CD4-positive, alpha-beta T cell treated with Interleukin-15 for 1 hour (primary cell): ENCODE results near the gene RHOT2.

Experiments used
- DNase-seq: peaks from one replicate; pipeline ENCODE4 v3.0.0-alpha.2; 2020

The RHOT2 gene

GRCh38 chr16:702341-702740 lies 34.4 kb downstream of the RHOT2 start:
- no peak for DNase-seq

DNA sequence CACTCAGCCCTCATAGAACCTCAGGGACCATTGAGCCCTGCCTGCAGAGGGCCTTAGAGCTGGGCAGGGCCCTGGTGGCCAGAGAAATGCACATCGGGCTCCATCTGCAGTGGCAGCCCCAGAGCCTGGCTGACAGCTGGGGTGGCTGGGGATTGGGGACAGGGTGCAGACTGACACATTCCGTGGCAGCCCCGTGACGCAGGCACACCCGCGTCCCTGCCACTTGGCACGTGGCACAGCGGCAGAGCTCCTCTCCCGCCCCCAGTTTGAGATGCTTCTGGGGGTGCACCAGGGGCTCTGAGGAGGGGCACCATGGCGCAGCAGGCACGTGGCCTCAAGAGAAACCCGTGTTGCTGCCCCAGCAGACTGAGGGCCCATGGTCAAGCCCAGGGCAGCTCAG lies 35.5 kb downstream of the RHOT2 start:
- DNase-seq, result no peak

- no peak for DNase-seq
These were observed 36.1 kb downstream of the RHOT2 start for GRCh38 chr16:704047-704446.

GRCh38 chr16:704552-705380 lies 36.8 kb downstream of the RHOT2 start:
- no peak for DNase-seq

DNA sequence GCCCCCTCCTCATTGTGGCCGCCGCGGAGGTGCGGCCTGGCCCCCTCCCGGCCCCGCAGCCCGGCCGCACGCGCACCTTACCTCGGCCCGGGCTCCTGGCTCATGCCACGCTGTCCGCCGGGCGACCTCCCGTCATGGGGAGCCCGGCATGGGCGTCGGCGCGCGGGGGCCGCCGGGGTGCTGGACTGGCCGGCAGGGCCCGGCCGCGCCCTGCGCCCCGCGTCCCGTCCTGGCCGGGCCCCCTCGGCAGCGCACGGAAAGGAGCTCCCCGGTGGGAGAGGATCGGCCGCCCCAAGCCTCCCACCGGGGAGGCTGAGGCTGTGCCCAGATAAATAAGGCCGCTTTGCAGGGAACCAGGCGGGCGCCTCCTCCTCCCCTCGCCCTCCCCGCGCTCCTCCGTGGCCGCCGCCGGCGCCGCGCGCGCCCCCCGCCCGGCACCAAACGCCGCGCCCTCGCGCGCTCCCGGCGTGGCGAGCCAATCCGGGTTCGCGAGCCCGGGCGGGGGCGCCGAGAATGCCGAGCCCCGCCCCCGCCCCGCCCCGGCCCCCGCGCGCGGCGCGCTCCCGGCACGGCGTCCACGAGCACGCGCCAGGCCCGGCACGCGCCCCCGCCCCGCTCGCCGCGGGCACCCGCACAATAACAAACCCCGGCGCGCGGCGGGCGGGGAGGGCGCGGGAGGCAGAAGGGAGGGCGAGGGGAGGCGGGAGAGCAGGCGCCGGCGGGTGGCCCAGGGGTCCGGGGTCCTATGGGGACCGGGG lies 37.7 kb downstream of the RHOT2 start, which contains the start of gene FBXL16:
Gene FBXL16, minus strand, starts transcription at position 371 of the 758 bp plus-strand sequence. CDS start 8,396 bp downstream, outside the sequence.
- DNase-seq, result no peak

- DNase-seq, result no peak
These were observed 38.5 kb downstream of the RHOT2 start for GRCh38 chr16:706189-707061.

GRCh38 chr16:707062-707538 lies 39.2 kb downstream of the RHOT2 start:
- DNase-seq, result no peak

DNA sequence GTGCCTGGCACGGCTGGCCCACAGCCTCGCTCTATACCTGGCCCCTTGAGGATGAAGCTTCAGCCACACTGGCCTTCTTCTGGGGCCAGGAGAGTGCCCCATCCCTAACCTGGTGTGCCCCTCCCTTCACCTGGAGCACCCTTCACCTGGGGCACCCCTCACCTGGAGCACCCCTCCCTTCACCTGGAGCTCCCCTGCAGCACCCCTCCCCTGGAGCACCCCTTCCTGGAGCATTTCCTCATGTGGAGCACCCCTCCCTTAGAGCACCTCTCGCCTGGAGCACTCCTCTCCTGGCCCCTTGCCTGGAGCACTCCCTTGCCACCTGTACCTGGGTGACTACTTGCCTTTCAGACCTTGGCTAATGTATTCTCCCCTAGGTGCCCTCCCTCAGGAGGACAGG lies 40.1 kb downstream of the RHOT2 start:
- no peak for DNase-seq

GRCh38 chr16:708959-709358 lies 41.0 kb downstream of the RHOT2 start:
- DNase-seq, result no peak

DNA sequence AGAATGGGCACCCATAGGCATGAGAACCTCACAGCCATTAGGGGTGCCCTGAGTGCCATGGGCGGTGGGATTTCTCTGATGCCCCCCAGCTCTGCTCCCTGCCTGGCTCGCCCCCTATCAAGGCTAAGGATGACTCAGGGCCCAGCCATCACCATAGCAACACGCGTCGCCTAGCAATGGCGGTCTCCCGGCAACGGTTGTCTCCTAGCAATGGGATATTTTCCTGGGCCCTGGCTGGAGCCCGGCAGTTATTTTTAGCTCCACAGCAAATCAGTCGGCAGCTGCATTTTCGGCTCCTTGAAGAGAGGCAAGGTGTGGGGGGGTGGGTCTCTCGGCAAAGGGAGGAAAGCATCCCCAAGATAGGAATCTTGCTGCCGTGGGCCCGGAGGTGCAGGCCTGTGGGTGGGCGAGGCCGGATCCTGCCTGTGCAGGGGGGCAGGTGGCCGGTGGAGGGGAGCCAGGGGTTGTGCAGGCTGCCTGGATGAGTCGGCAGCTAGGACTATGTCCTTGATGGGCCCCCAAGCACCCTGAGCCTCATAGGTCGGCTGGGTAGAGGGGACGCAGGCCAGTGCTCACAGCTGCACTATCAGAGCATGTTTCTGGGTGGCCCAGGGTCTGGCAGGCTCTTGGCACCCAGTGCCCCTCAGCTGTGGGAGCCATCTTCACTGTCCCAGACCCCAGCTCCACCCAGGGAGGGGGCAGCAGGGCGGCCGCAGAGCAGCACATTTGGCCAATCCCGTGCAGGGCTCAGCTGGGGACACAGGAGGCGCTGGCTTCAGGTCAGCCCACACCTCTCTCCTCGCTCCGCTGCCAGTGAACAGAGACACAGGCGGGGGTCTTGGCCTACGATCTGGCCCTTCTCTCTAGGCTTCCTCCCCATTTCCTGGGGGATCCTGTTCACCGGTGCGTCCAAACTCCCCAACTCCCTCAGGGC lies 41.9 kb downstream of the RHOT2 start:
- DNase-seq, result no peak

- no peak for DNase-seq
These were observed 42.7 kb downstream of the RHOT2 start for GRCh38 chr16:710500-711075.

DNA sequence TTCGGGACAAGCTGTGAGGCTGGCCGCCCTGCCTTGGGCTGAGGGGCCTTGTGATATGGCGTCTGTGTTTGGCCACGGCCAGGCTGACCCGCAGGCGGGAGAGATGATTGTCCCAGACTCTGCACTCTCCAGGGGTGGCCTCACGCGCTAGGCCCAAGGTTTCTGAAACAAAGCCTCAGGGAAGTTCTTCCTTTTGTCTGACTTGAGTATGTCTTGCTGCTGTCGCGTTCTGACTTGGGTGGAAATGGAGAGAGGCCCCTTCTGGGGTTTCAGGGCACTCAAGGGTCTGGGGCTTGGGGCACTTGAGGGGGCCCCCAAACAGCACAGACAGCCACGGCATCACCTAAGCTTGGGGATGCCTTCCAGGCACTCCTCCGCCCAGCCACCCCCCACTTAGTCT lies 43.2 kb downstream of the RHOT2 start:
- DNase-seq, result no peak

DNA sequence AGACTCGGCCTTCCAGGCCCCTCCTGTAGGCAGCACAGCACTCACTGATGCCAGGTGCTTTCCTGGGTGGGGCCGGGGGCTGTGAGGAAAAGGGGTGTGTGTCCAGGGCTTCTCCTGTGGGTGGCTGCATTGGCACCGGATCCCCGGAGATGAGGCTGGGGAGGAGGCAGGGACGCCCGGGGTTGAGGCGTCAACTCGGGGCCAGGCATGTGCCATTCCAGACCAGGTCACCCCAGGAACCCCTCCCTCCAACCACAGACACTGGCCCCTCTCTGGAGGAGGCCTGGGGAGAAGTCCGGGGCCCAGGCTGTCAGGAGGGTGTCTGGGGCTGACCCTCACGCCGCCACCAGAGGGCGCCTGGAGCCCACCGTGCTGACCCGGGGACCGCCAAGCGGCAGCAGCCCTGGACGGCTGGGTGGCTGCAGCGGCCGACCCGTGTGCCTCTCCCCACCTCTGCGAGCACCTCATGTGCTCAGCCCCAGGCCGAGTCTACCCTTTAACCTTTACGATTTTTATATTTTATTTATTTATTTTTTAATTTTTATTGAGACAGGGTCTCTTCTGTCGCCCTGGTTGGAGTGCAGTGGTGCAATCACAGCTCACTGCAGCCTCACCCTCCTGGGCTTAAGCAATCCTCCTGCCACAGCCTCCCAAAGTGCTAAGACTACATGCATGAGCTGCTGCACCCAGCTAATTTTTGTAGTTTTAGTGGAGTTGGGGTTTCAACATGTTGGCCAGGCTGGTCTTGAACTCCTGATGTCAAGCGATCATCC lies 43.8 kb downstream of the RHOT2 start:
- peak; percentile 78 for DNase-seq

DNA sequence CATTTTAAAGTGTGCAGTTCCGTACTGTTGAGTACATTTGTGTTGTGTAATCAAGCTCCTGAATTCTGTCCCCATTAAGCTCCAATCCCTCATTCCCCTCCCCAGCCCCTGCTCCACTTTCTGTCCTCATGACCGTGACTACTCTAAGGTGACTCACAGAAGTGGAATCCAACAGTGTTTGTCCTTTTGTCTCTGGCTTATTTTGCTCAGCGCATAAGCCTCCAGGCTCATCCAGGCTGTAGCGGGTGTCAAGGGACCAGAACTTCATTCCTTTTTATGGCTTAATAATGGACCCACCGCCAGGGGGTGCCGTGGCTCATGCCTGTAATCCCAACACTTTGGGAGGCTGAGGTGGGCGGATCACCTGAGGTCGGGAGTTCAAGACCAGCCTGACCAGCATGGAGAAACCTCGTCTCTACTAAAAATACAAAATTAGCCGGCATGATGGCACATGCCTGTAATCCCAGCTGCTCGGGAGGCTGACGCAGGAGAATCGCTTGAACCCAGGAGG lies 44.9 kb downstream of the RHOT2 start:
- peak; percentile 41 for DNase-seq

- DNase-seq, result no peak
These were observed 46.1 kb downstream of the RHOT2 start for GRCh38 chr16:714079-714478.

DNA sequence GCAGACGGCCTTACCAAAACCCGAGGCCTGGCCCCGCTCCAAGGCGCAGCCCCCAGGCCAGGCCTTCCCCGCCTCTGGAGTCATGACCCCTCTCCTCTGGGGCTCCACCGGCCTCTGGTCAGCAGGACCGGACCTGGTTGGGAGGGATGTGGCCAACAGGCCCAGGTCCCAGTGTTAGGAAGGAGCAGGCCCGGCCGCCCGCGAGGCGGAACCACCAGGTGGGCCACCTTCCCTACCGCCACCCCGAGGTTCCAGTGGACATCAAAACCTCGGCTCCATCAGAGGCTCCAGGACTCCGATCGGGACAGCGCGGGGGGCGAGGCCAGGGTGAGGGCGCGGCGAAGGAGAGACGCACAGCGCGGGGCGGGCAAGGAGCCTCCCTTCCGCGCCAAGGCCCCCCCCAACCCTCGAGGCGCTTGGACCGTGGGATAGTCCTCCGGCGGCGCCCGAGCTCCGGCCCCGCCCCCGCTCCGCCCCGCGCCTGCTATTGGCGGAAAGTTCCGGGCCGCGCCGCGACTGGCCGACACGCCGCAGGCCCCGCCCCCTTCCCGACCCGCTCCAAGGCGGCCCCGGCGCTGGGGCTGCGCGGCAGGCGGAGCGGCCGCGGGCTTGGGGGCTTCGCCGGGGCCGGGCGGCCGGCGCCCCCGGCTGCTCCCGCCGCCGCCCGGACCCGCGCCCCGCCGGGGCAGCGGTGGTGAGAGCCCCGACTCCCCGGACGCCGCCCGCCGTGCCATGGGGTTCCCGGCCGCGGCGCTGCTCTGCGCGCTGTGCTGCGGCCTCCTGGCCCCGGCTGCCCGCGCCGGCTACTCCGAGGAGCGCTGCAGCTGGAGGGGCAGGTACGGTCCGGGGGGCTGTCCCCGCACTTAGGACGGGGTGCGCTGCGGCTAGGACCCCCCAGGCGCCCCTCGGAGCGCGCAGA lies 46.9 kb downstream of the RHOT2 start, which contains the start of gene METRN:
Gene METRN, plus strand, starts transcription at position 561 of the 919 bp plus-strand sequence. Its CDS starts 172 bp downstream, at position 733.
- DNase-seq, result peak; percentile 85

- no peak for DNase-seq
These were observed 47.7 kb downstream of the RHOT2 start for GRCh38 chr16:715477-716199.

GRCh38 chr16:716200-716568 lies 48.3 kb downstream of the RHOT2 start:
- DNase-seq, result no peak
